Measurements from ENCODE around the gene PRXL2A.

GRCh38 chr10:80372675-80373074, 35.7 kb upstream of the PRXL2A start:
- TF ChIP-seq CTCF (IDR thresholded peaks at IDR 0.05; ENCODE audit: insufficient read depth, low read length) (no peak), POLR2AphosphoS5 (IDR thresholded peaks at IDR 0.05; ENCODE audit: low read depth) (no peak)
- TF ChIP-seq, protein P1, sequence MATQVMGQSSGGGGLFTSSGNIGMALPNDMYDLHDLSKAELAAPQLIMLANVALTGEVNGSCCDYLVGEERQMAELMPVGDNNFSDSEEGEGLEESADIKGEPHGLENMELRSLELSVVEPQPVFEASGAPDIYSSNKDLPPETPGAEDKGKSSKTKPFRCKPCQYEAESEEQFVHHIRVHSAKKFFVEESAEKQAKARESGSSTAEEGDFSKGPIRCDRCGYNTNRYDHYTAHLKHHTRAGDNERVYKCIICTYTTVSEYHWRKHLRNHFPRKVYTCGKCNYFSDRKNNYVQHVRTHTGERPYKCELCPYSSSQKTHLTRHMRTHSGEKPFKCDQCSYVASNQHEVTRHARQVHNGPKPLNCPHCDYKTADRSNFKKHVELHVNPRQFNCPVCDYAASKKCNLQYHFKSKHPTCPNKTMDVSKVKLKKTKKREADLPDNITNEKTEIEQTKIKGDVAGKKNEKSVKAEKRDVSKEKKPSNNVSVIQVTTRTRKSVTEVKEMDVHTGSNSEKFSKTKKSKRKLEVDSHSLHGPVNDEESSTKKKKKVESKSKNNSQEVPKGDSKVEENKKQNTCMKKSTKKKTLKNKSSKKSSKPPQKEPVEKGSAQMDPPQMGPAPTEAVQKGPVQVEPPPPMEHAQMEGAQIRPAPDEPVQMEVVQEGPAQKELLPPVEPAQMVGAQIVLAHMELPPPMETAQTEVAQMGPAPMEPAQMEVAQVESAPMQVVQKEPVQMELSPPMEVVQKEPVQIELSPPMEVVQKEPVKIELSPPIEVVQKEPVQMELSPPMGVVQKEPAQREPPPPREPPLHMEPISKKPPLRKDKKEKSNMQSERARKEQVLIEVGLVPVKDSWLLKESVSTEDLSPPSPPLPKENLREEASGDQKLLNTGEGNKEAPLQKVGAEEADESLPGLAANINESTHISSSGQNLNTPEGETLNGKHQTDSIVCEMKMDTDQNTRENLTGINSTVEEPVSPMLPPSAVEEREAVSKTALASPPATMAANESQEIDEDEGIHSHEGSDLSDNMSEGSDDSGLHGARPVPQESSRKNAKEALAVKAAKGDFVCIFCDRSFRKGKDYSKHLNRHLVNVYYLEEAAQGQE (IDR thresholded peaks at IDR 0.05; ENCODE audit: insufficient replicate concordance, low read depth): no peak

All from HL-60 (cell line).